Sigmoid colon (tissue), 4 donors: ENCODE data around the gene ATP2C1.

Experiments used
- EP300 ChIP-seq, 4 donors: sonication (generic); formaldehyde crosslinking; IDR thresholded peaks; one replicate each; pipeline ENCODE4 v1.6.1; 2017; ENCODE audit warnings: antibody characterized with exemption in 4 of 4
- POLR2A ChIP-seq, 2 donors: fragments of 450-650 bp; IDR thresholded peaks; one replicate each; pipeline ENCODE4 v1.6.1; 2016; ENCODE audit warnings: antibody characterized with exemption in 2 of 2, mild to moderate bottlenecking in 2 of 2, moderate library complexity in 2 of 2
- POLR2AphosphoS5 ChIP-seq, 4 donors: sonication (generic); formaldehyde crosslinking; IDR thresholded peaks; one replicate each; pipeline ENCODE4 v1.6.1; 2017; ENCODE audit warnings: antibody characterized with exemption in 4 of 4
- TF ChIP-seq, protein P1 (sequence below), 4 experiments: fragments of 450-650 bp in 3 of 4; fragments of 200-600 bp in 1 of 4; IDR thresholded peaks; one replicate each; pipeline ENCODE4 v1.5.1; 2016 to 2019; ENCODE audit warnings: antibody characterized with exemption in 4 of 4, mild to moderate bottlenecking in 3 of 4, moderate library complexity in 2 of 4

DNA sequence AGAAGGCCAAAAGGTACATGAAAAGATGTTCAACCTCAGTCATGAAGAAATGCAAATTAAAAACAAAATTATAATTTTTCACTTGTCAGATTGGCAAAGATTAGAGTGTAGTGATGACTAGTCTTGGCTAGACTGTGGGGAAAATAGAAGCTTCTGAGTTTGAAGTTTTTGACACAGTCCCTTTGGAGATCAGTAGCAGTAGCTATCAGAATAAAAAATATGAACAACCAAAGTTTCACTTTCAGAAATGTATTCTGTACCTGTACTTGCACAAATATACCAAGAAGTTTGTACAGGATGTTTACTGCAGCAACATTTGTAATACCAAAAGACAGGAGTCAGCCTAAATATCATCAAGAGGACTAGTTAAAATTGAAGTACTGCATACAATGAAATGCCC is 14.1 kb downstream of the ATP2C1 start:
- TF ChIP-seq, protein P1, sequence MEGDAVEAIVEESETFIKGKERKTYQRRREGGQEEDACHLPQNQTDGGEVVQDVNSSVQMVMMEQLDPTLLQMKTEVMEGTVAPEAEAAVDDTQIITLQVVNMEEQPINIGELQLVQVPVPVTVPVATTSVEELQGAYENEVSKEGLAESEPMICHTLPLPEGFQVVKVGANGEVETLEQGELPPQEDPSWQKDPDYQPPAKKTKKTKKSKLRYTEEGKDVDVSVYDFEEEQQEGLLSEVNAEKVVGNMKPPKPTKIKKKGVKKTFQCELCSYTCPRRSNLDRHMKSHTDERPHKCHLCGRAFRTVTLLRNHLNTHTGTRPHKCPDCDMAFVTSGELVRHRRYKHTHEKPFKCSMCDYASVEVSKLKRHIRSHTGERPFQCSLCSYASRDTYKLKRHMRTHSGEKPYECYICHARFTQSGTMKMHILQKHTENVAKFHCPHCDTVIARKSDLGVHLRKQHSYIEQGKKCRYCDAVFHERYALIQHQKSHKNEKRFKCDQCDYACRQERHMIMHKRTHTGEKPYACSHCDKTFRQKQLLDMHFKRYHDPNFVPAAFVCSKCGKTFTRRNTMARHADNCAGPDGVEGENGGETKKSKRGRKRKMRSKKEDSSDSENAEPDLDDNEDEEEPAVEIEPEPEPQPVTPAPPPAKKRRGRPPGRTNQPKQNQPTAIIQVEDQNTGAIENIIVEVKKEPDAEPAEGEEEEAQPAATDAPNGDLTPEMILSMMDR (IDR thresholded peaks at IDR 0.05), result no peak
- no peak for TF ChIP-seq POLR2A (IDR thresholded peaks at IDR 0.05)
- TF ChIP-seq POLR2AphosphoS5 (IDR thresholded peaks at IDR 0.05), result no peak
- no peak for TF ChIP-seq EP300 (IDR thresholded peaks at IDR 0.05)
